IPS DF 6.9 (cell line): Measurements from ENCODE around the gene FAXDC2.

ENCODE experiments used
- DNase-seq: peaks from one replicate; pipeline ENCODE4 v3.0.0-alpha.2; 2013; ENCODE audit warnings: low read depth, low spot score
- H3K27ac ChIP-seq: one replicate; pipeline ENCODE4 v1.5.1; 2013; ENCODE audit warnings: low read length, control low read depth
- H3K27me3 ChIP-seq: 2 replicates; pipeline ENCODE4 v1.6.1; 2013; ENCODE audit warnings: mild to moderate bottlenecking, low read length; ENCODE audit not compliant: control insufficient read depth, insufficient read depth
- H3K36me3 ChIP-seq: 2 replicates; pipeline ENCODE4 v1.6.1; 2013; ENCODE audit warnings: low read length; ENCODE audit not compliant: control insufficient read depth, insufficient read depth
- H3K4me1 ChIP-seq: 2 replicates; pipeline ENCODE4 v1.6.1; 2013; ENCODE audit warnings: low read length; ENCODE audit not compliant: control insufficient read depth, insufficient read depth
- H3K4me3 ChIP-seq: 2 replicates; pipeline ENCODE4 v1.5.1; 2013; ENCODE audit warnings: mild to moderate bottlenecking, low read length
- H3K9me3 ChIP-seq: 2 replicates; pipeline ENCODE4 v1.6.1; 2013; ENCODE audit warnings: low read length, inconsistent platforms; ENCODE audit not compliant: control insufficient read depth, insufficient read depth
- WGBS: extraction: QIAGEN DNeasy Blood & Tissue Kit; methylation state at CpG from one replicate; pipeline ENCODE4 v1.1.7; 2013; ENCODE audit warnings: mixed read lengths, missing lambda C conversion rate; ENCODE audit not compliant: insufficient read length, insufficient coverage; 5-methylcytosine and 5-hydroxymethylcytosine counted together

FAXDC2 gene, protein sequence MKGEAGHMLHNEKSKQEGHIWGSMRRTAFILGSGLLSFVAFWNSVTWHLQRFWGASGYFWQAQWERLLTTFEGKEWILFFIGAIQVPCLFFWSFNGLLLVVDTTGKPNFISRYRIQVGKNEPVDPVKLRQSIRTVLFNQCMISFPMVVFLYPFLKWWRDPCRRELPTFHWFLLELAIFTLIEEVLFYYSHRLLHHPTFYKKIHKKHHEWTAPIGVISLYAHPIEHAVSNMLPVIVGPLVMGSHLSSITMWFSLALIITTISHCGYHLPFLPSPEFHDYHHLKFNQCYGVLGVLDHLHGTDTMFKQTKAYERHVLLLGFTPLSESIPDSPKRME

GRCh38 chr5:154850255-154851062, at the start of gene FAXDC2:
FAXDC2 (minus strand) TSS chr5:154850603; CDS start chr5:154838178, 12,425 bp downstream.
- DNase-seq = peak; percentile 63
- H3K36me3 ChIP-seq = no peaks in the 10 kb centered on the region
- no peaks in the 10 kb centered on the region for H3K4me1 ChIP-seq
- no CpG with 5 or more reads among the region's 11 CpGs for WGBS
- peak within 1 kb of the TSS; percentile 41; the same call in 1 of the 2 replicates for H3K4me3 ChIP-seq
- no peak within 1 kb of the TSS for H3K27ac ChIP-seq
- no peaks in the 10 kb centered on the region for H3K9me3 ChIP-seq
- no peaks in the 10 kb centered on the region for H3K27me3 ChIP-seq

DNA sequence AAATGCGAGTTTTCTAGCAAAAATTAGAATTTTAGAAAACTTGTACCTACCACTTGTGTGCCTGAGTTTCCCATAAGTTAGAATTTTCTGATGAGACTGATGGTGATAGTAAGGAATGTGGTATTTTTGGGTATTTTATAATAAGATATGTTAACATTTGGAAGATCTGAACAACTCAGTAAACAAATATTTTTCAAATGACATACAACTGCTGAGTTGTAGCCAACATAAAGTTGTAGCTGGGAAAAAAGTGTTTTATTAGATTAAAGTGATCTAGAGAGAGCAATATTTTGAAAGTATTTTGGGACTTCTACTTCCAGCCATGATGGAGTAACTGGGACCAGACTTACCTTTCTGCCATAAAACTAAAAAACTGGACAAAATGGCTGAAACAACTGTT, 49.7 kb upstream of the FAXDC2 start:
- Histone ChIP-seq H3K36me3 (peaks cover 26% of the 10 kb centered on the region; the same call in 1 of the 2 replicates), H3K27me3 (no peaks in the 10 kb centered on the region), H3K4me3 (no peak overlapping the region), H3K9me3 (no peaks in the 10 kb centered on the region), H3K4me1 (no peaks in the 10 kb centered on the region), H3K27ac (no peak overlapping the region)
- no CpG with 5 or more reads among the region's 1 CpG for WGBS
- DNase-seq = no peak

- no CpG with 5 or more reads among the region's 9 CpGs for WGBS
- Histone ChIP-seq H3K4me3 (no peak overlapping the region), H3K27ac (no peak overlapping the region), H3K9me3 (no peaks in the 10 kb centered on the region), H3K36me3 (peaks cover 26% of the 10 kb centered on the region; the same call in 1 of the 2 replicates), H3K27me3 (no peaks in the 10 kb centered on the region), H3K4me1 (no peaks in the 10 kb centered on the region)
- no peak for DNase-seq
Observed at GRCh38 chr5:154899151-154899816, 48.9 kb upstream of the FAXDC2 start.

- Histone ChIP-seq H3K9me3 (no peaks in the 10 kb centered on the region), H3K4me3 (no peak overlapping the region), H3K27ac (no peak overlapping the region), H3K4me1 (no peaks in the 10 kb centered on the region), H3K36me3 (peaks cover 29% of the 10 kb centered on the region; the same call in 1 of the 2 replicates), H3K27me3 (no peaks in the 10 kb centered on the region)
- DNase-seq = no peak
- WGBS = no CpG with 5 or more reads among the region's 4 CpGs
Observed at GRCh38 chr5:154898210-154898609, 47.8 kb upstream of the FAXDC2 start.

DNA sequence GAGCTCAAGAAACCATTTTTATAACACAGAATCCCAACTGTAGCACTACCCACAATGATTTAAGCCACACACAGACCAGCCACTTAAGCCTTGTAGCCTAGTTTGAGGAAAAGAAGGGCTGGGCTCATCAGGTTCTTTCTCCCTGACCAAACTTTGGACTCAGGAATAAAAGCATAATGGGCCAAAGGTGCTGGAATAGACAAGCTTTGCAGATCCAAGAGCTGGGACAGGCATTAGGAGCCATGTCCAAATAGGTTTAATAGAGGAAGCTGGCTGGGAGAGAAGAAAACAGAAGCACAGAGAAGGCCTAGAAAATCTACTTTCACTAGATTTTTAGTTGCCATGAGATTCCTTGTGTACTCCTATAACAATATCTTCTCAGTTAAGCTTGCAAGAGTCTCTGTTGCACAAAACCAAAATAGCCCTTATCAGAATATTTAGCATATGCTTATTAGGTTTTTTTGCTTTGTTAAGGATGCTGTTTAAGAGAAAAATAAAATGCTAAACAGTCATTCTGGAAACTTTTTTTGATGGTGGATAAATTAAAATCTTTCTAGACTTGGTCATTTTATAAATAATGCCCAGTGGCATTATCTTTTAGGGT, 46.3 kb upstream of the FAXDC2 start:
- Histone ChIP-seq H3K27ac (no peak overlapping the region), H3K36me3 (peaks cover 32% of the 10 kb centered on the region; the same call in 1 of the 2 replicates), H3K4me1 (no peaks in the 10 kb centered on the region), H3K27me3 (no peaks in the 10 kb centered on the region), H3K9me3 (no peaks in the 10 kb centered on the region), H3K4me3 (no peak overlapping the region)
- no peak for DNase-seq

- no peaks in the 10 kb centered on the region for H3K4me1 ChIP-seq
- WGBS = no CpG with 5 or more reads among the region's 14 CpGs
- no peak for DNase-seq
- H3K27me3 ChIP-seq = no peaks in the 10 kb centered on the region
- no peak overlapping the region for H3K27ac ChIP-seq
- H3K4me3 ChIP-seq = no peak overlapping the region
- peaks cover 29% of the 10 kb centered on the region; the same call in 1 of the 2 replicates for H3K36me3 ChIP-seq
- H3K9me3 ChIP-seq = no peaks in the 10 kb centered on the region
Observed at GRCh38 chr5:154895606-154896561, 45.5 kb upstream of the FAXDC2 start.

DNA sequence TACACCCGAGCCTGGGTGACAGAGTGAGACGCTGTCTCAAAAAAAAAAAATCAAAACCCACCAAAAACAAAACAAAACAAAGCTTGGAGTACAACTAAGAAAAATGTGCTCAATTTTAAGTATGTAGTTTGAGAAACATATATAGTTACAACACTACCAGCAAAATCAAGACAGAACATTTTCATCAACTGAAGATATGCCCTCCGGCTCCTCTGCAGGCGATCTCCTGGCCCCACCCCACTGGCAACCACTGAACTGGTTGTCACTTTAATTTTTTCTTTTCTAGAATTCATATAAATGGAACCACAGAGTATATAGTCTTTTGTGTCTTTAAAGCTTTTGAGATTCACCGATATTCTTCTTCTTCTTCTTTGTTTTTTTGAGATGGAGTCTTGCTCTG, 43.0 kb upstream of the FAXDC2 start:
- no peak overlapping the region for H3K4me3 ChIP-seq
- H3K9me3 ChIP-seq = no peaks in the 10 kb centered on the region
- no peak overlapping the region for H3K27ac ChIP-seq
- H3K4me1 ChIP-seq = no peaks in the 10 kb centered on the region
- no peak for DNase-seq
- H3K36me3 ChIP-seq = peaks cover 27% of the 10 kb centered on the region; the same call in 1 of the 2 replicates
- WGBS = no CpG with 5 or more reads among the region's 5 CpGs
- H3K27me3 ChIP-seq = no peaks in the 10 kb centered on the region

DNA sequence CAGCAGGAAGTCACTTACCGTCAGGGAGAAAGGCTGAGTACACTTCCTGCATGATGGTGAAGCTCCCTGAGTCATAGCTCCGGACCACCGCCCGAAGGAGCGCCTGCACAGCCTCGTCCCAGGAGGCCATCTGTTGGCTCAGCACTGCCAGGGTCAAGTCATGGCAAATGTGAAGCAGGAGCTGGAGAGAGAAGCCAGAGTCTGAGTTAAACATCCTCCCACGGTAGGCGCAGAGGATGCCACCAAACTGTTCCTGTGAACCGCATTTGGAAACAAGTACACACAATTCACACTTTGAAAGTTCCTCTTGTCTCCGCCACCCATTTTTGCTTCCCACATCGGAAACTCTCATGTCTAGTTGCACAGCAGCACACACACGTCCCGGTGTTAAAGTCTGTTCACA, 42.0 kb upstream of the FAXDC2 start:
- H3K27ac ChIP-seq = no peak overlapping the region
- H3K36me3 ChIP-seq = peaks cover 30% of the 10 kb centered on the region; the same call in 1 of the 2 replicates
- no CpG with 5 or more reads among the region's 13 CpGs for WGBS
- no peaks in the 10 kb centered on the region for H3K27me3 ChIP-seq
- DNase-seq = no peak
- no peaks in the 10 kb centered on the region; the same call in 1 of the 2 replicates for H3K9me3 ChIP-seq
- no peaks in the 10 kb centered on the region for H3K4me1 ChIP-seq
- H3K4me3 ChIP-seq = no peak overlapping the region

GRCh38 chr5:154885439-154885838, 35.0 kb upstream of the FAXDC2 start:
- no peak for DNase-seq
- H3K27ac ChIP-seq = no peak overlapping the region
- peaks cover 4% of the 10 kb centered on the region for H3K9me3 ChIP-seq
- H3K4me3 ChIP-seq = no peak overlapping the region
- H3K36me3 ChIP-seq = peaks cover 29% of the 10 kb centered on the region; the same call in 1 of the 2 replicates
- H3K4me1 ChIP-seq = no peaks in the 10 kb centered on the region
- WGBS = no CpG with 5 or more reads among the region's 2 CpGs
- no peaks in the 10 kb centered on the region for H3K27me3 ChIP-seq
